Kidney (tissue), 14 donors: Measurements from ENCODE around the gene TATDN3. TPM values are rescaled to one million over a fixed set of nuclear protein-coding genes. Genes with fewer than 3 reads are reported as not detected.

Experiments
- DNase-seq, 5 donors: peaks; one replicate each; pipeline ENCODE4 v3.0.0-alpha.2; 2013 to 2020
- FAIRE-seq: peaks from 2 replicates; lab custom pipeline; 2012; peaks lifted over from hg19 to GRCh38; lab: Jason Lieb, UNC
- H3K27ac ChIP-seq, 2 donors: one replicate each; pipeline ENCODE4 v1.7.0; 2013; ENCODE audit warnings: low read depth in 2 of 2, low read length in 2 of 2, inconsistent platforms in 1 of 2
- H3K27me3 ChIP-seq: one replicate; pipeline ENCODE4 v1.7.1; 2013; ENCODE audit warnings: low read length, inconsistent platforms; ENCODE audit not compliant: control insufficient read depth, insufficient read depth
- H3K36me3 ChIP-seq, 3 donors: one replicate each; pipeline versions ENCODE4 v1.7.0 to v1.7.1; 2013; ENCODE audit warnings: low read length in 3 of 3, control low read depth in 1 of 3, inconsistent platforms in 1 of 3; ENCODE audit not compliant: insufficient read depth in 3 of 3, control insufficient read depth in 2 of 3
- H3K4me1 ChIP-seq, 3 donors: one replicate each; pipeline versions ENCODE4 v1.7.0 to v1.7.1; 2013; ENCODE audit warnings: low read length in 3 of 3, inconsistent platforms in 1 of 3, low read depth in 1 of 3; ENCODE audit not compliant: control insufficient read depth in 2 of 3, insufficient read depth in 2 of 3
- H3K4me3 ChIP-seq, 3 donors: one replicate each; pipeline versions ENCODE4 v1.7.0 to v1.8.1; 2013; ENCODE audit warnings: low read length in 3 of 3, control low read depth in 1 of 3, inconsistent platforms in 1 of 3
- H3K9ac ChIP-seq, 3 donors: one replicate each; pipeline versions ENCODE4 v1.7.0 to v1.7.1; 2013; ENCODE audit warnings: low read length in 3 of 3, control low read depth in 1 of 3, inconsistent platforms in 1 of 3
- H3K9me3 ChIP-seq, 3 donors: one replicate each; pipeline versions ENCODE4 v1.7.0 to v1.7.1; 2013; ENCODE audit warnings: low read length in 3 of 3, control low read depth in 1 of 3, inconsistent platforms in 1 of 3; ENCODE audit not compliant: control insufficient read depth in 2 of 3, insufficient read depth in 1 of 3
- CTCF ChIP-seq: IDR thresholded peaks from 3 replicates; pipeline ENCODE4 v1.5.1; 2012; ENCODE audit warnings: mild to moderate bottlenecking, moderate library complexity, borderline replicate concordance; ENCODE audit not compliant: insufficient read depth; ENCODE audit errors: extremely low read depth
- intact Hi-C: fragments of 100-400 bp; cut with DNase I; formaldehyde crosslinking; loops from one replicate; pipeline ENCODE4 v1.11.1; 2022
- polyA plus RNA-seq: library from polyadenylated mRNA; stranded (reverse); fragments of 350-450 nt; fragmentation: Illumina TruSeq; extraction: RNeasy Lipid Tissue Mini Kit (QIAGEN cat#74804); gene quantifications from one replicate; pipeline ENCODE4 v1.2.3, GENCODE V29; 2014; ENCODE audit warnings: low read depth, low replicate concordance; ENCODE audit not compliant: insufficient read depth
- total RNA-seq: library from RNA; stranded (reverse); fragmentation: NEBNext Ultra II Directional; extraction: Animal tissue kit (Norgen Biotek cat#: 25700); gene quantifications from one replicate; pipeline ENCODE4 v1.2.1, GENCODE V29; 2021
- donor health status: control.
- donor health status: control.
- donor health status: control.
- donor health status: control.
- donor health status: control.
- donor health status: DM: yes; HTN: yes; CAD: no.
- donor health status: Normal renal cell carcinoma (clear cell type).

TATDN3 gene
- total and polyA plus RNA-seq, 2 donors from 2014 or later, result 18.6 to 19.5 TPM

GRCh38 chr1:212780759-212781158, 10.9 kb upstream of the TATDN3 start:
- no peak for FAIRE-seq
- Histone ChIP-seq H3K27ac (no peak overlapping the region), H3K9me3 (no peaks in the 10 kb centered on the region), H3K9ac (no peak overlapping the region), H3K36me3 (peaks cover 0 to 9% (median 3%) of the 10 kb centered on the region in 3 donors), H3K4me1 (no peaks in the 10 kb centered on the region), H3K27me3 (no peaks in the 10 kb centered on the region), H3K4me3 (no peak overlapping the region)
- DNase-seq, result no peak
- no peak for TF ChIP-seq CTCF
- intact Hi-C loops, result no loop called here

GRCh38 chr1:212781225-212781624, 10.5 kb upstream of the TATDN3 start:
- Histone ChIP-seq H3K9ac (no peak overlapping the region), H3K36me3 (peaks cover 0 to 9% (median 3%) of the 10 kb centered on the region in 3 donors), H3K27ac (no peak overlapping the region), H3K27me3 (no peaks in the 10 kb centered on the region), H3K4me1 (no peaks in the 10 kb centered on the region), H3K4me3 (no peak overlapping the region), H3K9me3 (no peaks in the 10 kb centered on the region)
- no peak for DNase-seq
- intact Hi-C loops, result no loop called here
- no peak for FAIRE-seq
- TF ChIP-seq CTCF, result no peak

GRCh38 chr1:212782422-212783154, 9.1 kb upstream of the TATDN3 start:
- Histone ChIP-seq H3K27ac (no peak overlapping the region), H3K9ac (no peak overlapping the region), H3K27me3 (no peaks in the 10 kb centered on the region), H3K36me3 (peaks cover 0 to 9% (median 3%) of the 10 kb centered on the region in 3 donors), H3K4me3 (no peak overlapping the region), H3K4me1 (no peaks in the 10 kb centered on the region), H3K9me3 (no peaks in the 10 kb centered on the region)
- intact Hi-C loops, result no loop called here
- TF ChIP-seq CTCF, result peak; percentile 43
- peak in 2 of 5 donors; percentile 21 to 40 for DNase-seq
- peak; percentile 56 for FAIRE-seq
